GM12891 (cell line): ENCODE measurements around the gene MYOZ3.

Source experiments
- POLR2A ChIP-seq: IDR thresholded peaks from 2 replicates; pipeline ENCODE4 v1.6.1; 2011; ENCODE audit warnings: low read depth, low read length, control low read depth
- POLR2AphosphoS5 ChIP-seq: IDR thresholded peaks from 2 replicates; pipeline ENCODE4 v1.6.1; 2011; ENCODE audit warnings: low read depth, low read length, control low read depth
- SPI1 ChIP-seq: IDR thresholded peaks from 2 replicates; pipeline ENCODE4 v1.6.1; 2011; ENCODE audit warnings: low read depth, low read length, control low read depth
- TAF1 ChIP-seq: IDR thresholded peaks from 2 replicates; pipeline ENCODE4 v1.6.1; 2011; ENCODE audit warnings: low read depth, low read length, control low read depth

DNA sequence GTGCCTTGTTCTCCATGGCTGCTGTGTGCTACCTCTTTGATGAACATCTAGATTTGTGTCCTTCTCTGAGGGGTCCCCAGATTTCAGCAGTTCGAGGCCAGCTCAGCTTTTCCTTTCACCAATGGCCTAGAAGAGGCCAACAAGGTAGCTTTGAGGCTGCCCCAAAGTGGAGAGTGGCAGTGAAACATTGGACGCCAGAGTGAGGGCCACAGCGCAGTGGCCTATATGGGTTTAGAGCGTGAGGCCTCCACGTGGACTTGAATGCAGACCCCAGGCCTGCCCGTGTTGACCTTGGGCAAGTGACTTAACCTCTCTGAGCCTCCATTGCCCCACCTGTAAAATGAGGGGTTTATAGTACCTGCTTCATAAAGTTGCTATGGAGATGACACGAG, 11.8 kb downstream of the MYOZ3 start:
- TF ChIP-seq POLR2A, result no peak
- TF ChIP-seq POLR2AphosphoS5, result no peak
- TF ChIP-seq TAF1, result no peak
- TF ChIP-seq SPI1, result no peak
